SU-DHL-6 (cell line): ENCODE measurements around the gene ZBTB12.
A peak's percentile ranks its signal among the peaks of the same experiment; 100 is the strongest.

ENCODE experiments used
- H2AFZ ChIP-seq: fragments of 200-600 bp; sonication (generic); 2 replicates; pipeline ENCODE4 v1.6.1; 2014; ENCODE audit warnings: low read depth, mild to moderate bottlenecking, moderate library complexity, mixed read lengths, antibody characterized with exemption, low read length; ENCODE audit not compliant: severe bottlenecking
- H3F3A ChIP-seq: fragments of 200-600 bp; shearing (Covaris generic); 2 replicates; pipeline ENCODE4 v1.6.0; 2016; ENCODE audit warnings: antibody characterized with exemption, mild to moderate bottlenecking; ENCODE audit not compliant: insufficient read depth
- H3K27ac ChIP-seq: fragments of 200-600 bp; sonication (generic); 2 replicates; pipeline ENCODE4 v1.5.1; 2016; ENCODE audit warnings: low read depth, mild to moderate bottlenecking, low read length, moderate library complexity, mixed read lengths
- H3K27me3 ChIP-seq: fragments of 200-600 bp; sonication (generic), shearing (Covaris generic); 2 replicates; pipeline ENCODE4 v1.6.0; 2014; ENCODE audit warnings: mild to moderate bottlenecking, low read length
- H3K36me3 ChIP-seq: fragments of 200-600 bp; sonication (generic); 2 replicates; pipeline ENCODE4 v1.6.1; 2014; ENCODE audit warnings: mild to moderate bottlenecking, low read length, mixed read lengths
- H3K4me2 ChIP-seq: fragments of 300-600, 200-600 bp; shearing (Covaris generic), sonication (generic); 2 replicates; pipeline ENCODE4 v1.6.0; 2014; ENCODE audit warnings: low read length, low read depth, mild to moderate bottlenecking; ENCODE audit not compliant: poor library complexity, severe bottlenecking
- H3K4me3 ChIP-seq: fragments of 200-600 bp; sonication (generic); 2 replicates; pipeline ENCODE4 v1.5.1; 2014; ENCODE audit warnings: antibody characterized with exemption, low read length, mild to moderate bottlenecking, mixed read lengths; ENCODE audit not compliant: insufficient read depth, poor library complexity, severe bottlenecking
- H3K79me2 ChIP-seq: fragments of 200-600 bp; sonication (generic); 2 replicates; pipeline ENCODE4 v1.6.1; 2014; ENCODE audit warnings: mild to moderate bottlenecking, low read length, moderate library complexity; ENCODE audit not compliant: insufficient read depth
- H3K9ac ChIP-seq: fragments of 200-600 bp; sonication (generic); 2 replicates; pipeline ENCODE4 v1.7.0; 2014; ENCODE audit warnings: mild to moderate bottlenecking, low read length
- H3K9me2 ChIP-seq: fragments of 200-600 bp; sonication (generic); replicated peaks from 2 replicates; pipeline ENCODE4 v1.6.1; 2014; ENCODE audit warnings: low read length; ENCODE audit not compliant: insufficient read depth
- H3K9me3 ChIP-seq: fragments of 200-600 bp; sonication (generic); 2 replicates; pipeline ENCODE4 v1.6.1; 2014; ENCODE audit warnings: low read length, mixed read lengths; ENCODE audit not compliant: insufficient read depth
- H4K20me1 ChIP-seq: fragments of 200-600 bp; sonication (generic); 2 replicates; pipeline ENCODE4 v1.6.1; 2014; ENCODE audit warnings: low read depth, mild to moderate bottlenecking, antibody characterized with exemption, low read length, moderate library complexity, mixed read lengths
- EZH2phosphoT487 ChIP-seq: fragments of 200-600 bp; sonication (generic), shearing (Covaris generic); conservative IDR thresholded peaks from 2 replicates; pipeline ENCODE4 v1.6.1; 2018; ENCODE audit warnings: mild to moderate bottlenecking, antibody characterized with exemption, low read length, moderate library complexity, mixed read lengths
- TF ChIP-seq, protein P1 (sequence below): fragments of 200-600 bp; sonication (generic); IDR thresholded peaks from one replicate; pipeline ENCODE4 v1.5.1; 2017; ENCODE audit warnings: antibody characterized with exemption, mild to moderate bottlenecking, low read length, moderate library complexity; ENCODE audit not compliant: insufficient read depth, poor library complexity, severe bottlenecking

The ZBTB12 gene

DNA sequence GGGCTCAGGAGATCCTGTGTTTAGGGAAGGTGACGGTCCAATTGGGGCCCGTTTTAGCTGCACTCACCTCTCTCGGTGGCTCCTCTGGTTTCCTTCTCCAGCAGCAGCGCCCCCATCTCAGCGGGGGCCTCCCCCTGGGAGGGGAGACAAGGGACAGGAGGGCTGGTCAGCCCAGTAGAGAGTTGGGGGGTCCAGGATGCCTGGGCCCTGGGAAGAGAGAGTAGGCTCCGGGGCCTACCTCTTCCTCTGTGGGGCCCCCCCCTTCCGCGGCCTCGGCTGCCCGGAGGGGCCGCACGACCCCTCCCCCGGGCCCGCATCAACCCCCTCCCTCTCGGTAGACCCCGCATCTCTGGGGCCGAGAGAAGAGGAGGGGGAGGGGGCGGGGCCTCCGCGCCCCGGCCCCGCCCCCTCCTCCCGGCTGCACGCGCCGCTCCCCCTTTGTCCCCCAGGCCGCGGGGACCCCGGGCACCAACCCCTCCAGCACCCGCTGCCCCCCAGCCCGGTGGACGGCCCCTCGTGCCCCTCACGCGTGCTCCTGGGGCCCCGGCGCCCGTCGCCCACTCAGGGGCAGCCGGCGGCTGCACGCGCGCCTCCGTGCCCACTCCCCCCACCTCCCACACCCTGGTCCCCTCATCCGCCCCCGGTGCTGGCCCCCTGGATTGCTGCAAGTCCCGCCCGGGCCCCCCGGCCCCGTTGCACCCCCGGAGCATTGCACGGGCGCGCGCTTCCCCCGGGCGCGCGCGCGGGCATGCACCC, 4.9 kb downstream of the ZBTB12 start:
- Histone ChIP-seq H3K36me3 (peaks cover 23% of the 10 kb centered on the region), H3K9me3 (no peaks in the 10 kb centered on the region), H3F3A (peaks cover 51% of the 10 kb centered on the region), H3K9ac (peak overlapping the region; percentile 77), H4K20me1 (no peaks in the 10 kb centered on the region), H3K9me2 (no peaks in the 10 kb centered on the region), H3K4me3 (peak overlapping the region; percentile 72), H2AFZ (peak overlapping the region; percentile 89), H3K4me2 (peak overlapping the region; percentile 62), H3K27ac (peak overlapping the region; percentile 84), H3K27me3 (no peaks in the 10 kb centered on the region), H3K79me2 (peaks cover 4% of the 10 kb centered on the region; the same call in 1 of the 2 replicates)
- TF ChIP-seq, protein P1, sequence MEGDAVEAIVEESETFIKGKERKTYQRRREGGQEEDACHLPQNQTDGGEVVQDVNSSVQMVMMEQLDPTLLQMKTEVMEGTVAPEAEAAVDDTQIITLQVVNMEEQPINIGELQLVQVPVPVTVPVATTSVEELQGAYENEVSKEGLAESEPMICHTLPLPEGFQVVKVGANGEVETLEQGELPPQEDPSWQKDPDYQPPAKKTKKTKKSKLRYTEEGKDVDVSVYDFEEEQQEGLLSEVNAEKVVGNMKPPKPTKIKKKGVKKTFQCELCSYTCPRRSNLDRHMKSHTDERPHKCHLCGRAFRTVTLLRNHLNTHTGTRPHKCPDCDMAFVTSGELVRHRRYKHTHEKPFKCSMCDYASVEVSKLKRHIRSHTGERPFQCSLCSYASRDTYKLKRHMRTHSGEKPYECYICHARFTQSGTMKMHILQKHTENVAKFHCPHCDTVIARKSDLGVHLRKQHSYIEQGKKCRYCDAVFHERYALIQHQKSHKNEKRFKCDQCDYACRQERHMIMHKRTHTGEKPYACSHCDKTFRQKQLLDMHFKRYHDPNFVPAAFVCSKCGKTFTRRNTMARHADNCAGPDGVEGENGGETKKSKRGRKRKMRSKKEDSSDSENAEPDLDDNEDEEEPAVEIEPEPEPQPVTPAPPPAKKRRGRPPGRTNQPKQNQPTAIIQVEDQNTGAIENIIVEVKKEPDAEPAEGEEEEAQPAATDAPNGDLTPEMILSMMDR = no peak
- TF ChIP-seq EZH2phosphoT487 = no peak

DNA sequence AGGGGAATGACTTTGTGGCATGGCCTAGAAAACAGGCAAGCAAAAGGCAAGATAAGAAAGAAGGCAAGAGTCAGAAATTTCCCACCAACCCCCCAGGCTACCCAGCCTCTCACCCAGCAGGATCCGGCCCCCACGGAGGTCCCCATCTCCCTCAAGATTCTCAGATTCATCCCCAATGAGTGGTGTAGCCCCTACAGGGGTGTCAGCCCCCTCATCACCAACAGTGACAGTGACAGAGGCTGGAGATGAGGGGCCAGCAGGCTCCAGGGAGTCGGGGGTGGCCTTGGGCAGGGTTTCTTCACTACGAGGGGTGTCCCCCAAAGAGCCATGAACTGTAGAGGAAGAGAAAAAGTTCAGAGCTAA, 5.4 kb downstream of the ZBTB12 start:
- Histone ChIP-seq H2AFZ (peak overlapping the region; percentile 89), H4K20me1 (no peaks in the 10 kb centered on the region), H3K79me2 (peaks cover 4% of the 10 kb centered on the region; the same call in 1 of the 2 replicates), H3K9ac (peak overlapping the region; percentile 77), H3F3A (peaks cover 52% of the 10 kb centered on the region), H3K9me2 (no peaks in the 10 kb centered on the region), H3K4me3 (peak overlapping the region; percentile 72), H3K27ac (peak overlapping the region; percentile 84), H3K4me2 (peak overlapping the region; percentile 62), H3K36me3 (peaks cover 26% of the 10 kb centered on the region), H3K27me3 (no peaks in the 10 kb centered on the region), H3K9me3 (no peaks in the 10 kb centered on the region)
- no peak for TF ChIP-seq EZH2phosphoT487
- TF ChIP-seq, protein P1 = no peak

DNA sequence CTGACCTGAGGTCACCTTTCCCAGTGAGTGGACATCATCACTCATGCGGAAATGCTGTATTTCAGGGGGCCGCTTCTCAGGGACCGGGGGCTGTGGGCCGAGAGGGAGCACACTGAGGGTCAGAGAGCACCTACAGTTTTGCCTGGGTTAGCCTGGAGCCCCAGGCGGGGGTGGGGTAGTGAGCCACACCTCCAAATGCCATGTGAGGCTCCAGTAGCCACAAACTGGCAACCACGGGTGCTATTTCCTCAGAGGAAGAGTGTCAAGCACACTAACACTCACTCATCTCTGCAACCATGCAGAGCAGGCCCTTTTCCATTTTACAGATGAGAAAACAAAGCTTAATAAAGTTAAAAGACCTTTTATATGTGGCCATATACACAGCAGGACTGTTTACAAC, 9.1 kb downstream of the ZBTB12 start:
- Histone ChIP-seq H4K20me1 (no peaks in the 10 kb centered on the region), H3K36me3 (peaks cover 32% of the 10 kb centered on the region), H2AFZ (no peak overlapping the region), H3K4me2 (no peak overlapping the region), H3K9ac (no peak overlapping the region), H3K79me2 (peaks cover 4% of the 10 kb centered on the region; the same call in 1 of the 2 replicates), H3K27me3 (no peaks in the 10 kb centered on the region), H3K9me2 (no peaks in the 10 kb centered on the region), H3K9me3 (no peaks in the 10 kb centered on the region), H3F3A (peaks cover 26% of the 10 kb centered on the region), H3K4me3 (no peak overlapping the region), H3K27ac (no peak overlapping the region)
- no peak for TF ChIP-seq EZH2phosphoT487
- TF ChIP-seq, protein P1 = no peak
